HG03280 (cell line): Measurements from ENCODE around the gene OXSR1.
"Not testable (repeated sequence)": the region's sequence is repeated elsewhere in the genome, so short reads cannot be mapped to it uniquely, and the experiment has no call there.

ENCODE experiments used
- ATAC-seq: cut with Tn5 transposase; IDR thresholded peaks from one replicate; pipeline ENCODE4 v1.9.1; 2021; ENCODE audit warnings: mild to moderate bottlenecking, moderate library complexity; ENCODE audit not compliant: unreplicated experiment

Gene OXSR1

DNA sequence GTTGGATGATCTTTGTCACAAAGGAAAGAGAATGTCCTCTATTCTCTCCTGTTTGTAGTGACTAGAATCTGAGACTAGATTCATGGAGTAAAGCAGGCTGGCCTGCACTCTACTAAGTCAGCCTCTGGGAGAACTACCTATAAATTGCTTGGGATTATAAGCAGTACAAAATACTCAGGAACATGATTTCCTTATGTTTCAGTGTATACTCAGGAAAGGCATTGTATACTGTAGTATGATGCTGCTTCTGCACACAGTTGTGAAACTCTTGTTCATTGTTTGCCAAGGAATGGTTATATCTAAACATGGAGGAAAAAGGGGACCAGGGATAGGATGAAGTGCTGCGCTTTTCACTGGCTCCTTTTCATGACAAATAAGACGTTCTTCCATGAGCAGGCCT, 49.2 kb downstream of the OXSR1 start:
- no peak for ATAC-seq

DNA sequence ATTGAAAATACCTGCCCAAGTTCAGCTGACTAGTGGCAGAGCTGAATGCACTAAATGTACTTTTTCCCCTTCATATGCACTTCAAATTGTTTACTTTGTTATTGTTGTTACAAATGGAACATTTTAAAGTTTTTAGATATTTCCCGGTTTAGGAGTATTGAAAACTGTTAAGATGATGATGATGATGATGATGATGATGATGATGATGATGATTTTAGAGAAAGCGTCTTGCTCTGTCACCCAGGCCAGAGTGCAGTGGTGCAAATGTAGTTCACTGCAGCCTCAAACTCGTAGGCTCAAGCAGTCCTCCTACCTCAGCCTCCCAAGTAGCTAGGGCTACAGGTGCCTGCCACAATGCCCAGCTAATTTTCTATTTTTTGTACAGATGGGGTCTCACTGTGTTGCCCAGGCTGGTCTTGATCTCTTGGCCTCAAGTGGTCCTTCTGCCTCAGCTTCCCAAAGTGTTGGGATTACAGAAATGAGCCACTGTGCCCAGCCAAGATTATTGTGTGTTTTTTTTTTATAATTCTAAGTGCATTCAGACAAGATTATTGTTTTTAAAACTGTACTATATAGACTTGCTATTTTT, 54.4 kb downstream of the OXSR1 start:
- ATAC-seq, result no peak

DNA sequence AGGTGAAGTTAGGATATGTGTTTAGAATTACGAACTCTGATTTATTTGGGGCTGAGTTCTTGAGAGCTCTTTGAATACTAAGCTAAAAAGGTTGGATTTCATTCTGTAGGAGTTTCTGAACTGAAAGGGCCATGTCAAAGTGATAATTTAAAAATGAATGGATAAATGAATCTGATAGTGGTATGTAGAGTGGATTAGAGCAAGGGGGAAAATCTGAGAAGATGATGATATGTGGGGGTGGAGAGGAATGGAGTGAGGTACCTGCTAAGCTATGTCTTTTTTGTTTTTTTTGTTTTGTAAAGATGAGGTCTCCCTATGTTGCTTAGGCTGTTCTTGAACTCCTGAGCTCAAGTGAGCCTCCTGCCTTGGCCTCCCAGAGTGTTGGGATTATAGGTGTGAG, 55.7 kb downstream of the OXSR1 start:
- ATAC-seq, result no peak

DNA sequence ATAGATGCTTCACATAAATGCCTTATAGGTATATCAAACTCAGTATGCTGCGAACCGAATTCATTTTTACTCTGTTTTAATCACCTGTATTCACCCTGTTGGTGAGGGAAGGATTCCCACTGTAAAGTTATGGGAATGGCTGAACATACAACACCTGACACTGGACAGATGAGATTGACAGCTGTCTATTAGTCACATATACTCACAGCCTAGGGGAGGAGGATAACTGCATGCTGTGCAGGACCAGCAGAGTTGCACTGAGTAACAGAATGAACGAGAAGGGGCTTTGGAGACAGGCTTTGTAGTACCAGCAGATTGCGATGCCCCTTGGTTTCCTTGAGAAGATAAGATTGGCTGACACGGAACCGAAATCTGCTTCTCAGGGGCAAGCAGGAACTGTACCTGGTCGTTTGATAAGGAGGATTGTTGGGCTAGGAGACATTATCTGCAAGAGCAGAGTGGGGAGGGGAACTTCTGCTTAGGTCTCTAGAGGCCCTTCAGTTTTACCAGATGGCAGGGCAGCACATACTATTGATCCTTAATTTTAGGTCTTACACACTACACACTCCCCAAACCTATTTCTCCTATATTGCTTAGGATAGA, 56.8 kb downstream of the OXSR1 start:
- ATAC-seq, result no peak

DNA sequence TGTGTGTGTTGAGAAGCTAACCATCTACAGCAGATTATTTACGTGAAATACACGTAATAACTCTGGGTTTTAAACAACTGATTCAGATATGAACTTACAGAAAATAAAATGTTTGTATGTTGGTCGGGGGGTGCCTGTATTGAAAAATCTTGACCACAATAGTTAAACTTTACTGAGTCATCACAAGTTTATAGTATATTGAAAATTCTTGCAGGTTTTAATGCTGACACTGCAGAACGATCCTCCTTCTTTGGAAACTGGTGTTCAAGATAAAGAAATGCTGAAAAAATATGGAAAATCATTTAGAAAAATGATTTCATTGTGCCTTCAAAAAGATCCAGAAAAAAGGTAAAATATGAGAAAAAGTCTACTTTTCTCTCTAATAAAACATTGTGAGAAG, 59.0 kb downstream of the OXSR1 start:
- no peak for ATAC-seq

DNA sequence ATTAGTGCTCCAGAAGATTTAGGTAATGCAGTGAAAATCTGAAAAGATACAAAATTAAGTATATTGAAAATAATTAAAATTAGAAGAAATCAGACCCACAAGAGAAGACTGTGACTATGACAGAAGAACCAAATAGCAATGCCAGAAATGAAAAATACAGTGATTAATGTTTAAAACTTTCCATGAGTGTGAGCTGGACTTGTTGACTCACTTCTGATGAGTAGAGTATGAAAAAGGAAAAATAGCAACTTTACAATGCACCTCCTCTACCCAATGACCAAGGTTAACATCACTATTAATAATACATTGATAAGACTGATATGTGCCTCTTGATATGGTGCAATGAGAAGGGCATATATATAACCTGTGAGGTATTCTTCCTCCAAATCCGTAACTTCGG, 60.9 kb downstream of the OXSR1 start:
- no peak for ATAC-seq

DNA sequence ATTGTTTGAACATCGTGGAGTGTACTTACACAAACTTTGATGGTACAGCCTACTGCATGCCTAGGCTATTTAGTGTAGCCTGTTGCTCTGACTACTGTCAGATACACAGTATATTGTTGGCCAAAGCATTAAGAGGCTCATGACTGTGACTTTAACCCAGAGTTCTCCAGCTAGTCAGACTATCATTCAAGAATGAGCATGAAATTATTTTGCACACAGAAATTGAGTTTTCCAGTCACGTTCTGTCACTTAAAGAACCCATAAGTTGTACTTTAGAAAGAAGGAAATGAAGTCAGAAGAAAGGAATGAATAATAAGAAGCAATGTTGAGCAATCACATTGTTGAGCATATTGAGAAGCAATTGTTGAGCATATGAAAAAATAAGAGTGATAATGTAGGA, 62.7 kb downstream of the OXSR1 start:
- no peak for ATAC-seq

DNA sequence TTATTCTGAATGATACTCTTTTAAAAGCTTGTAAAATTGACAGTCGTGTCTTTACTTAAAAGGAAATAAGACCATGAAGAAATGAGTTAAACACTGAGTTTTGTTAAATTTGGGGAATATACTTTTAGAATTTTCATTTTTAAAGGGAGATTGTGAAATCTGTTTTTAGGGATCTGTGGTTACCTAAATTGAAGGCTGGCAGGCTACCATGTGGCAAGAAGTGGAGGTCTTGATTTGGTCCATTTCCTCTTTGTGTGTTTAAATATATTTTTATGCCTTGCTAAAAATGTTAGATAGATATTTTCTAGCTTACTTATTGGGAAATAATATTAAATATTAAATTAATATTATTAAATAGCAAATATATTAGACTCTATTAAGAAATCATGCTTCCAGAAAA, 63.7 kb downstream of the OXSR1 start:
- no peak for ATAC-seq

DNA sequence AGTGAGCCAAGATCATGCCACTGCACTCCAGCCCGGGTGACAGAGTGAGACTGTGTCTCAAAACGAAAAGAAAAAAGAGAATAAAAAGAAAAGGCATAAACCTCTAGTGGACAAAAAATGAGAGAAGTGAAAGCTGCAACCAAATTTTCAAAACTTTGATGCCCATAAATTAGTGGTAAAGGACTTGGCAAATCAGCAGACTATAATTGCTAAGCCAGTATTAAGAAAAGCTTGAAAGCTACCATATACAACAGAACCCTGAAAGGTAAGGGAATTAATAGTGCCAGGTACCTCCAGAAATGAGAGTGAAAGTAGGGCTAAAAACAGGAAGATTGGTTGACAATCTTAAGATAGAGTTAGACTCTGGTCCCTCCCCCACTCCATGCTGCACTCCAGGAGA, 67.4 kb downstream of the OXSR1 start:
- no peak for ATAC-seq

DNA sequence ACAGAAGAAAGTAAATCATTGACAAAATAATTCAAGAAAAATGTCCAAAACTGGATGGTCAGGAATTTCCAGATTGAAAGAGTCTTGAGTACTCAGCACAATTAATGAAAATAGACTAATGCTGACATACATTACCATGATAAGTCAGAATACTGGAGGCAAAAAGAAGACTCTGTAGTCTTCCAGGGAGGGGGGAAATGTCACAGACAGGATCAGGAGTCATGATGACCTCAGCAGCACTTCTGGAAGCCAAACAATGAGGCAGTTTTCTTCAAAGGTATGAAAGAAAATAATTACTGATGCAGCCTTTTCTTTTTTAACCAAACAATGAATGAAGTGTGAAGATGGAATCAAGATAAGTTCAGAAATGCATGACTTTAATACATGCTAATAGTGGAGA, 70.1 kb downstream of the OXSR1 start:
- no peak for ATAC-seq

DNA sequence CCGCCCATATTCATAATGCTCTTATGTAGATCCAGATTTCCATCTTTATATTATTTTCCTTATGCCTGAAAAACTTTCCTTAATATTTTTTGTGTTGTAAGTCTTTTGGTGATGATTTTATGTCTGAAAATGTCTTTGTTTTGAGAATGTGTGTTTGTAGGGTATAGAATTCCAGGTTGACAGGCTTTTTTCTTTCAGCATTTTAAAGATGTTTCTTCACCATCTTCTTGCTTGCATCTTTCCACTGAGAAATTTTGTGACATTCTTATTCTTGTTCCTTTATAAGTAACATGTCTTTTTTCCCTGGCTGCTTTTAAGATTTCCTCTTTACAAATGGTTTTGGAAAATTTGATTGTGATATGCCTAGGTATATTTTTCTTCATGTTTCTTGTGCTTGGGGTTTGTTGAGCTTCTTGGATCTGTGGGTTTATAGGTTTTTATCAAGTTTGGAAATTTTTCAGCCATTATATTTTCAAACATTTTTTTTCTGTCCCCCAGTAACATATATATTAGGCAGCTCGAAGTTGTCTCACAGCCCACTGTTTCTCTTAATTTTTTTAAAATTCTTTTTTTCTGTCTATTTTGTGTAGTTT, 73.2 kb downstream of the OXSR1 start:
- no peak for ATAC-seq

DNA sequence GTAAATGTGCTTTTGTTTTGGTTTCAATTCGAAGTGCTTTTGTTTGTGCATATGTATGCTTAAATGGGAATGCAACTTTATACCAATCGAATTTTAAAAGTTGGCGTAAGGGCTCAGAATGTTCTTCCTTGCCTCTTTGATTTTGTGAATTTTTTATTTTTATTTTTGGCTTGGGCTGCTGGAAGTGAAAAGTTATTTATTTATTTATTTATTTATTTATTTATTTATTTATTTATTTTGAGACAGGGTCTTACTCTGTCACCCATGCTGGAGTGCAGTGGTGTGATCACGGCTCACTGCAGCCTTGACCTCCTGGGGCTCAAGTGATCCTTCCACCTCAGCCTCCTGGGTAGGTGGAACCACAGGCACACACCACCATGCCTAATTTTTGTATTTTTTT, 77.5 kb downstream of the OXSR1 start:
- not testable (repeated sequence) for ATAC-seq

DNA sequence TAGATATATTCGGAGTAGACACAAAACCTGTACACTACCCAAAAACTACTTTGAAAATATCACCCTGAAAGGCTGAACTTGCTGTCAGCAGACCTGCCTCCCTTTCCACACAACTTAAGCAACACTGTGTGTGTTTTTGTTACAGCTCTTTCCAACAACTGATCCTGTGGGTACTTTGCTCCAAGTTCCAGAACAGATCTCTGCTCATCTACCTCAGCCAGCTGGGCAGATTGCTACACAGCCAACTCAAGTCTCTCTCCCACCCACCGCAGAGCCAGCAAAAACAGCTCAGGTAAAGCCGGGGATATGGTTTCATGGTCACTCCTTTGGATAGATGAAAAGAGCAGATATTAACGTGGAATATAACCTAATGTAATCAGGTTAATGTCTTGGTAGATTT, 80.6 kb downstream of the OXSR1 start:
- no peak for ATAC-seq

DNA sequence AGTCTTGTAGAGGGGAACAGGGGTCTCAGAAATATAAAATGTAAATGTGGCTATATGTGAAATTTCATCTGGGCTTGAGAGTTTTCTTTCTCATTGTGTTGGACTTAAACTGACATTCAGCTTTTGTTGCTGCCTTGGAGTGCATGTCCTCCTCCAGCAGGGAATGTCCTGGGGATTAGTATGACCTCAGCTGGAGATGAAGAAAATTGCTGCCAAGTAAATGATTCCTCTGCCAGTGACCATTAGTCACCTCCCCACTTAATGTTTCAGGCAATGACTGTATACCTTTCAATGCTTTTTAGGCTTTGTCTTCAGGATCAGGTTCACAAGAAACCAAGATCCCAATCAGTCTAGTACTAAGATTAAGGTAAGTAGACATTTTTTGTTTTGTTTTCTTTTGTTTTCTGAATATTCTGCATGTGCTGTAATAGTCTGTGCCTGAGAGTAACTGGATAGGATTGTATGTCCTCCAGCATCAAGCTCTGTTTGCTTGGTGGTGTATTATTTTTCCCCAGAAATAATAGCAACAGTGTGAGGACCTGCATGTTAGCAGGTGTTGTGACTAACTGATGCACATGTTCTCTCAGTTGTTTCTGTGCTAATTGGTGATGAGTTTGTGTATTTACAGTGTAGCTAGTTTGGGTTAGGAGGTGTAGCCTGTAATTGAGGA, 82.2 kb downstream of the OXSR1 start:
- ATAC-seq, result no peak

DNA sequence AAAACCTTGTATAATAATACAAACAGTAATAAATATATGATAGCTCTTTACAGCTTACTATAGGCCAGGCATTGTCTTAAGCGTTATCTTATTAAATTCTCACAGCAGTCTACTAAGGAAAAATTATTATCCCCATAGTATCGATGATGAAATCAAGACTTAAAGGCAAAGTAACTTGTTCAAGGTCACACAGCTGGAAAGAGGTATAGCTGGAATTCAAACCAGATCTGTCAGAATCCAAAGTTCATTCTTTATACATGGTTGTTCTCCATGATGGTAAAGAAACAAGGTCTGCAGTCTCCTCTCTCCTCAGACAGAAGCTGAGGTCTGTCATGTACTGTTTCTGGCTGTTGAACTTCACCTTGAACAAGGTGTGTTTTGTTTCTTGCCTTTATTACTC, 84.9 kb downstream of the OXSR1 start:
- no peak for ATAC-seq

DNA sequence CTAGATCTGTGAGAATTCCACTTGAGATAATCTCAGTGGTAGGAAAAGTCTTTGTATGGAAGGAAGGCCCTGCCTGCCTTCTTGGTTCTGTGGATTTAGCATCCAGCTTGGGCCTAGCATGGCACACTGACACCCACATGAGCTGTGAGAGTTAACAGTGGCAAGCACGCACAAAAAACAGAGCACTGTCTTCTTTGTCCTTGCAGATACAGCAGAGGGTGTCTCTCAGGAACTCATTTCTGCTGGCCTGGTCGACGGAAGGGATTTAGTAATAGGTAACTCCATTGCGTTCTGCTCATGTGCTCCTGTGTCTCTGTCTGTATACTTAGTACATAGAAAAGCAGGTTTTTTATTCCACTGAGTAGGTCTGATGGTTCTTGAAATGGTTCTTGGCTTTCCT, 85.9 kb downstream of the OXSR1 start:
- no peak for ATAC-seq

DNA sequence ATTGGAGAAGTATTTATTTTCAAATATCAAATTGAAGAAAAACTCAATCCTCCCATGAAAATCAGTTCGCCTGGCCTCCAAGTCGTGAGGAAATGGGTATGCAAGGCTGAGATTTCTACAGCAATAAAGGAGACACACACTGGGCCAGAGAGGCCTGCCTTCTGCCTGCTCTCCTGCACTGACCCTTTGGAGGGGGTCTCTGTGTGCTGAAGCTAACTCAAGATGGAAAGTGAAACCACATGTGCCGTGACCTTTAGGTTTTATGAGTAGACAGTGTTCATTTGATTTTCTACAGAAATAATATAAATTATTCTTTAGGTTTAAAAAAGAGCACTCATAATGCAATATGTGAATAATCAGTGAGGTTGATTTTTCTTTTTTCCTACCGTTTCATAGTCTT, 88.4 kb downstream of the OXSR1 start:
- no peak for ATAC-seq

DNA sequence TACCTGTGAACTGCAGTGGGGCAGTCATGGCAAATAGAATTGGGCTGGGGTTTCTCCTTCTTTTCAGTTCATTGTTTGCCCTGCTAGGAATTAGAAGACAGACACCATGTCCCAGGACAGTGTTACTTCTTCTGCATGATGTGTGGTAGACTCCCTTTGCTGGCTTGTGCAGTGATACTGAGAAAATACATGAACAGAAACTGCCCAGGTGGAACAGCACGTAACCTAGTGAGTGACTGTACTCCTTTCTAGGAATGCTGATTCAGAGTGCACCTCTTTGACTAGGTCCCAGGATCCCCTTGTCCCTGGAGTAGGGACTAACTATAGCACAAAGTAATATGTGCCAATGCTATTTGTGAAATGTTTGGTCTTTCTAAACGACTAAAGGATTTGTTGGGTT, 89.5 kb downstream of the OXSR1 start:
- no peak for ATAC-seq

DNA sequence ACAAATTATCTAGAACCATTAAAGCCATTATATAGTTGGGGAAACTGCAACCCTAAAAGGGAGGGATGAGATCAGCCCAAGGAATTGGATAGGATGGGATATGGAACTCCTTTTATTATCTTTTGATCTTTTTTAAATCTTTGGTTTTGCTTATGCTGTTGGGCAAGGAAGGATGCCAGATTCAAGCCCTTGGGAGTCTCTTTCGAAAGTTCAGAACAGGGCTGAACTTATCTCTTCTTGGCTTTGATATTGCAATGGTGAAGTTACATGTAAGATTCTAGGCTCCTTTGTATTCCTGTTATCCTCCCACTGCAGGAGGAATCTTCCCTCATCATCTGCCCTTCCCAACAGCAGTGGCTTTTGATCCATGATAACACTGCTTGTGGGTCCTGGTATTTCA, 90.3 kb downstream of the OXSR1 start:
- no peak for ATAC-seq

DNA sequence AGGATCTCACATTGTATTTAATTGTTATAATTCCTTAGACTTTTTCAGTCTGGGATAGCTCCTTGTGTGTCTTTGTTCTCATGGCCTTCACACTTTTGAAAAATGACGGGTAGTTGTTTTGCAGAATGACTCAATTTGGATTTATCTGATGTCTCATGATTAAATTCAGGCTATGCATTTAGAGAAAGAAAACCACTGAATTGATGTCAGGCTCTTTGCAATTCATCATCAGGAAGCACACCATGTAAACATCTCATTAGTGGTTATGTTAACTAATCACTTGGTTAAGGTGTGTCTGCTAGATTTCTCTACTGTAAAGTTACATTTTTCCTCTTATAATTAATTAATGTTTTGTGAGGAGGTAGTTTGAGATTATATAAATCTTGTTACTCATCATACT, 92.2 kb downstream of the OXSR1 start:
- ATAC-seq, result no peak

DNA sequence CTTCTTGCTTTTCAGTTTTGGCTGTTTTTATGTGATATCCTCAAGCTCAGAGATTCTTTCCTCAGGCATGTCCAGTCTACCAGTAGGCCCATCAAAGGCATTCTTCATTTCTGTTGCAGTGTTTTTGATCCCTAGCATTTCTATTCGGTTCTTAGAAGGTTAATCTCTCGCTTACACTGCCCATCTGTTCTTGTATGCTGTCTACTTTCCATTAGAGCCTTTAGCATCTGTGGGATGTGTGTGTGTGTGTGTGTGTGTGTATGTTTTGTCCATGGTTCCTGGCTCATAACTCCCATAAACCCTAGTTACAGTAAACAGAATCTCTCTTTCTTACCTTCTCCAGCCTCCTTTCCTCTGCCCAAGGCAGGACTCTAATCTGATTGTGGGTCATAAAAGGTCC, 95.1 kb downstream of the OXSR1 start:
- ATAC-seq, result no peak

DNA sequence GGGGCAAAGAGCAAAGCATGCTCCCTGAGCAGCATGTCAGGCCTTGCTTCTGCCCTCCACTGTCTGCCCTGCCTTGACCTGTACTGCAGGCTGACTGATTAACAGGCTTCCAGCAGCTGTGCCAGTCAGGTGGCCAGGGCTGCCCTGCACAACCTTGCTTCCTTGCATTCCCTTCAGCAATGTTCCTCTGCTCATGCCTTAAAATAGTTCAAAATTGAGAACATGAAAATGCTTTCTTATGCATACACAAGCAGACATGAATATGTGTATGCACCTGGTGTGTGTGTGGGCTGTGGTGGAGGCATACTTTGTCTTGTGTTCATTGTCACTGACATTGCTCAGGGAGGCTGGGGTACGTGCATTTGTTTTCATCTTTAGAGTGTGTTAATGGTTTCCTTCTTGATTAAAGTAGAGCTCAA, 99.0 kb downstream of the OXSR1 start:
- ATAC-seq, result no peak
